HepG2 (cell line): Measurements from ENCODE around the gene MYADML2. TPM values are rescaled to one million over a fixed set of nuclear protein-coding genes. Genes with fewer than 3 reads are reported as not detected.

Source experiments
- AGO1 ChIP-seq: fragments of 200-400 bp; formaldehyde crosslinking; IDR thresholded peaks from 2 replicates; pipeline ENCODE4 v1.6.1; 2017; ENCODE audit warnings: mild to moderate bottlenecking, low read depth, low read length, moderate library complexity; ENCODE audit not compliant: poor library complexity, severe bottlenecking
- ASH2L ChIP-seq: fragments of 300-600, 200-600 bp; sonication (generic); IDR thresholded peaks from 2 replicates; pipeline ENCODE4 v1.7.0; 2017; ENCODE audit warnings: low read depth, mild to moderate bottlenecking, moderate library complexity, mixed read lengths, low read length; ENCODE audit not compliant: insufficient read length
- BATF2 ChIP-seq: sonication (generic); formaldehyde crosslinking; IDR thresholded peaks from 2 replicates; pipeline ENCODE4 v1.8.0; 2022; ENCODE audit warnings: mild to moderate bottlenecking, missing genetic modification reagents, moderate library complexity
- BCL3 ChIP-seq: sonication (generic); formaldehyde crosslinking; IDR thresholded peaks from 2 replicates; pipeline ENCODE4 v1.5.1; 2020; ENCODE audit warnings: mild to moderate bottlenecking, missing genetic modification reagents, moderate library complexity
- BORCS8-MEF2B ChIP-seq: sonication (generic); formaldehyde crosslinking; IDR thresholded peaks from 2 replicates; pipeline ENCODE4 v1.8.0; 2022; ENCODE audit warnings: mild to moderate bottlenecking, missing genetic modification reagents
- DZIP1 ChIP-seq: sonication (generic); formaldehyde crosslinking; IDR thresholded peaks from 2 replicates; pipeline ENCODE4 v1.5.0; 2020; ENCODE audit warnings: mild to moderate bottlenecking, missing genetic modification reagents
- GABPB1 ChIP-seq: IDR thresholded peaks from 2 replicates; pipeline ENCODE4 v1.6.1; 2016; ENCODE audit warnings: mild to moderate bottlenecking, missing genetic modification reagents, moderate library complexity, missing compliant biosample characterization
- HOXA3 ChIP-seq: sonication (generic); formaldehyde crosslinking; IDR thresholded peaks from 2 replicates; pipeline ENCODE4 v1.5.0; 2020; ENCODE audit warnings: missing genetic modification reagents
- HOXA9 ChIP-seq: sonication (generic); formaldehyde crosslinking; IDR thresholded peaks from 2 replicates; pipeline ENCODE4 v1.8.1; 2022; ENCODE audit warnings: missing genetic modification reagents, mild to moderate bottlenecking, moderate library complexity, borderline replicate concordance
- PAF1 ChIP-seq: IDR thresholded peaks from 2 replicates; pipeline ENCODE4 v1.6.1; 2016; ENCODE audit warnings: missing genetic modification reagents, missing compliant biosample characterization
- POLR2AphosphoS5 ChIP-seq: IDR thresholded peaks from 2 replicates; pipeline ENCODE4 v1.6.1; 2012; ENCODE audit warnings: low read depth, low read length
- PTBP1 ChIP-seq: fragments of 200-400 bp; formaldehyde crosslinking; IDR thresholded peaks from 2 replicates; pipeline ENCODE4 v1.6.1; 2018; ENCODE audit warnings: low read length, low read depth; ENCODE audit not compliant: poor library complexity, severe bottlenecking
- SRSF1 ChIP-seq: fragments of 200-400 bp; formaldehyde crosslinking; optimal IDR thresholded peaks from 2 replicates; pipeline ENCODE3; 2017; ENCODE audit warnings: mild to moderate bottlenecking, low read depth, low read length, moderate library complexity
- STAT5B ChIP-seq: sonication (generic); formaldehyde crosslinking; IDR thresholded peaks from 2 replicates; pipeline ENCODE4 v1.4.0; 2020; ENCODE audit warnings: missing genetic modification reagents
- TFE3 ChIP-seq: IDR thresholded peaks from 2 replicates; pipeline ENCODE4 v1.6.1; 2016
- XRCC5 ChIP-seq: fragments of 200-400 bp; formaldehyde crosslinking; optimal IDR thresholded peaks from 2 replicates; pipeline ENCODE3; 2017; ENCODE audit warnings: mild to moderate bottlenecking, low read length
- ZC3H13 ChIP-seq: sonication (generic); formaldehyde crosslinking; IDR thresholded peaks from 2 replicates; pipeline ENCODE4 v1.8.1; 2023; ENCODE audit warnings: mild to moderate bottlenecking, missing genetic modification reagents, moderate library complexity
- ZNF18 ChIP-seq: sonication (generic); formaldehyde crosslinking; IDR thresholded peaks from 2 replicates; pipeline ENCODE4 v1.8.0; 2022; ENCODE audit warnings: mild to moderate bottlenecking, missing genetic modification reagents; ENCODE audit not compliant: insufficient replicate concordance
- ZNF543 ChIP-seq: sonication (generic); formaldehyde crosslinking; IDR thresholded peaks from 2 replicates; pipeline ENCODE4 v1.4.0; 2020; ENCODE audit warnings: mild to moderate bottlenecking, missing genetic modification reagents
- ZNF768 ChIP-seq: sonication (generic); formaldehyde crosslinking; IDR thresholded peaks from 2 replicates; pipeline ENCODE4 v1.4.0; 2020; ENCODE audit warnings: missing genetic modification reagents
- polyA plus RNA-seq, 8 experiments: library from polyadenylated mRNA; depleted of rRNA in 3 of 8; stranded (reverse) in 7 of 8; unstranded in 1 of 8; fragments of >200 nt; fragmentation: Illumina TruSeq in 4 of 8; extraction: Trizol in 4 of 8; gene quantifications; 2 replicates each; pipeline versions ENCODE4 v1.2.1 to v1.2.3, GENCODE V29; 2011 to 2016; ENCODE audit warnings: low read depth in 4 of 8, missing spikeins in 1 of 8, mixed read lengths in 1 of 8; ENCODE audit not compliant: insufficient read depth in 1 of 8
- total RNA-seq, 5 experiments: library from RNA; depleted of rRNA; stranded (reverse); fragments of >200 nt; fragmentation: Illumina TruSeq; extraction: Trizol; gene quantifications; 2 replicates each; pipeline ENCODE4 v1.2.3, GENCODE V29; 2016; ENCODE audit warnings: low read depth in 1 of 5

The MYADML2 gene
- total and polyA plus RNA-seq, 2 of the 13 experiments (the other 11 are each of a cell fraction or from before 2014, with no cell fraction given): not detected

- TF ChIP-seq ZNF18: no peak
- peak; percentile 62 for TF ChIP-seq POLR2AphosphoS5
- TF ChIP-seq PAF1: peak; percentile 82; the same call in 1 of the 2 replicates
- 0 out of 2 replicates have a peak, but pooled peaks have one; percentile 30 for TF ChIP-seq BCL3
- peak; percentile 63; the same call in 1 of the 2 replicates for TF ChIP-seq BATF2
- peak; percentile 32; the same call in 1 of the 2 replicates for TF ChIP-seq GABPB1 (CRISPR knock-in tag)
- 0 out of 2 replicates have a peak, but pooled peaks have one; percentile 25 for TF ChIP-seq DZIP1 (CRISPR knock-in tag)
- 0 out of 2 replicates have a peak, but pooled peaks have one; percentile 17 for TF ChIP-seq BORCS8-MEF2B (CRISPR knock-in tag)
- 0 out of 2 replicates have a peak, but pooled peaks have one; percentile 11 for TF ChIP-seq TFE3 (CRISPR knock-in tag)
- peak; percentile 69 for TF ChIP-seq AGO1
- no peak for TF ChIP-seq ZNF543 (CRISPR knock-in tag)
- peak; percentile 62 for TF ChIP-seq ZC3H13 (CRISPR knock-in tag)
- TF ChIP-seq ASH2L: no peak
- TF ChIP-seq SRSF1: peak; percentile 27
- TF ChIP-seq HOXA3 (CRISPR knock-in tag): 0 out of 2 replicates have a peak, but pooled peaks have one; percentile 15
- peak; percentile 53 for TF ChIP-seq XRCC5
- TF ChIP-seq PTBP1: peak; percentile 83
- TF ChIP-seq STAT5B: no peak
- TF ChIP-seq ZNF768: peak; percentile 52; the same call in 1 of the 2 replicates
- 0 out of 2 replicates have a peak, but pooled peaks have one; percentile 55 for TF ChIP-seq HOXA9 (CRISPR knock-in tag)
Observed at GRCh38 chr17:81952792-81953228, 5.8 kb upstream of the MYADML2 start (continued).
